Neural progenitor cell (in vitro differentiated cells): ENCODE results near the gene MEIOSIN. TPM values are rescaled to one million over a fixed set of nuclear protein-coding genes. Genes with fewer than 3 reads are reported as not detected.

Experiments
- DNase-seq: peaks from one replicate; pipeline ENCODE4 v3.0.0-alpha.2; 2016; ENCODE audit warnings: low spot score
- H2AFZ ChIP-seq: fragments of 200-600 bp; sonication (generic); replicated peaks from 2 replicates; pipeline ENCODE4 v1.6.1; 2016; ENCODE audit warnings: antibody characterized with exemption
- H3F3A ChIP-seq: fragments of 200-600 bp; sonication (generic); 2 replicates; pipeline ENCODE4 v1.6.1; 2016; ENCODE audit warnings: antibody characterized with exemption, low read depth
- H3K27ac ChIP-seq: fragments of 200-600 bp; sonication (generic); 2 replicates; pipeline ENCODE4 v1.5.1; 2016; ENCODE audit warnings: mild to moderate bottlenecking
- H3K27me3 ChIP-seq: fragments of 200-600 bp; sonication (generic); 2 replicates; pipeline ENCODE4 v1.6.1; 2016; ENCODE audit warnings: mild to moderate bottlenecking, moderate library complexity
- H3K36me3 ChIP-seq: fragments of 200-600 bp; sonication (generic); 2 replicates; pipeline ENCODE4 v1.5.1; 2016
- H3K4me1 ChIP-seq: fragments of 200-600 bp; sonication (generic); 2 replicates; pipeline ENCODE4 v1.6.1; 2016; ENCODE audit warnings: mixed run types
- H3K4me2 ChIP-seq: fragments of 200-600 bp; sonication (generic); 2 replicates; pipeline ENCODE4 v1.6.1; 2016
- H3K4me3 ChIP-seq: fragments of 200-600 bp; sonication (generic); 2 replicates; pipeline ENCODE4 v1.5.1; 2016
- H3K79me2 ChIP-seq: fragments of 200-600 bp; sonication (generic); 2 replicates; pipeline ENCODE4 v1.6.1; 2016; ENCODE audit warnings: low read depth
- H3K9ac ChIP-seq: fragments of 200-600 bp; sonication (generic); 2 replicates; pipeline ENCODE4 v1.6.1; 2016
- H3K9me3 ChIP-seq: fragments of 200-600 bp; sonication (generic); 2 replicates; pipeline ENCODE4 v1.5.1; 2016; ENCODE audit warnings: low read depth
- H4K20me1 ChIP-seq: fragments of 200-600 bp; sonication (generic); 2 replicates; pipeline ENCODE4 v1.6.1; 2016; ENCODE audit warnings: low read depth
- H3K27ac Mint-ChIP-seq: 3 replicates; pipeline ENCODE4 v1.8.0; 2021; ENCODE audit warnings: mixed read lengths
- H3K27me3 Mint-ChIP-seq: 2 replicates; pipeline ENCODE4 v1.8.0; 2022; ENCODE audit warnings: low read depth, mild to moderate bottlenecking, inconsistent platforms, moderate library complexity, mixed read lengths; ENCODE audit not compliant: insufficient read depth
- H3K36me3 Mint-ChIP-seq: 3 replicates; pipeline ENCODE4 v1.8.0; 2021; ENCODE audit warnings: mixed read lengths
- H3K4me1 Mint-ChIP-seq: 3 replicates; pipeline ENCODE4 v1.8.0; 2021; ENCODE audit warnings: mixed read lengths
- H3K4me3 Mint-ChIP-seq: 3 replicates; pipeline ENCODE4 v1.8.0; 2021; ENCODE audit warnings: mild to moderate bottlenecking, moderate library complexity, mixed read lengths
- H3K9me3 Mint-ChIP-seq: 3 replicates; pipeline ENCODE4 v1.8.0; 2020; ENCODE audit warnings: mixed read lengths
- EZH2 ChIP-seq: fragments of 200-600 bp; sonication (generic); IDR thresholded peaks from 2 replicates; pipeline ENCODE4 v1.6.1; 2017; ENCODE audit warnings: antibody characterized with exemption, mild to moderate bottlenecking, moderate library complexity
- EZH2phosphoT487 ChIP-seq: fragments of 200-600 bp; sonication (generic); IDR thresholded peaks from 2 replicates; pipeline ENCODE4 v1.6.1; 2017; ENCODE audit warnings: antibody characterized with exemption
- total RNA-seq: library from RNA; depleted of rRNA; stranded (reverse); fragments of >200 nt; gene quantifications from 2 replicates; pipeline ENCODE4 v1.2.3, GENCODE V29; 2015; ENCODE audit warnings: low replicate concordance
- TF ChIP-seq, protein P1 (sequence below): fragments of 200-600 bp; sonication (generic); IDR thresholded peaks from 2 replicates; pipeline ENCODE4 v1.5.1; 2017; ENCODE audit warnings: antibody characterized with exemption, mild to moderate bottlenecking

The MEIOSIN gene
- total RNA-seq, 1 donor from 2014 or later = not detected

DNA sequence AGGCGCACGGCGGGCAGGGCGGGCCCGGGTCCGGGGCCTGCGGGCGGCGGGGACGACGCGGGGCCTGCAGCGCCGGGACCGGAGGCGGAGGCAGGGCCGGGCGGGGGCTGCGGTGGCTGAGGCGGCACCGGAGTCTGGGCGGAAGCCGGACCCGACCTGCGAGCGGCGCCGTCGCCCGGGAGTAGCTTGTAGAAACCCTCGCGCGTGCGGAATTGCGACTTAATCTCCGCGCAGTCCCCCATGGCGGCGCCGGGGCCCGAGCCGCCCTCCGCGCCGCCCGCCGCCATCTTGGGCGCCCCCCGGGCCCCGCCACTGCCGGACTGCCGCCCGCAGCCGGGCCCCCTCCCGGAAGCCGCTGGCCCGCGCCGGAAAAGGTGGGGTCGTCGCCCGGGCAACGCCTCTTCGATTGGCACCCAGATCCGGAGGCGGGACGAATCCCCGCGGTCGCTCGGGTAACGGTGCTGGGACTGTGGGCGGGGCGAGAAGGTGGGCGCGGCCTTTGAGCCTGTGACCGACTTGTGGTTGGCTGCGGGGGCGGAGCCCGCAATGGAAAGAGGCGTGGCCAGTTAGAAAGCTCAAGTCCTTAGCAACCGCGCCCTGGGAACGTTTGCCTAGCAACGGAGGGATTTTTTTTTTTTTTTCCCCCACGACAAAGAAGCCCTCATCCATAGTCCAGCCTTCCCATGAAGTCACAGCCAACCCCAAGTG is 59.4 kb downstream of the MEIOSIN start, which contains the start of gene DMWD:
DMWD (minus strand) TSS at position 376 of the 708 bp plus-strand sequence; CDS start at position 287, 89 bp downstream.
- Mint-ChIP-seq H3K4me3 (peak within 1 kb of the TSS; percentile 98), H3K27ac (peak within 1 kb of the TSS; percentile 95), H3K4me1 (peaks cover 32% of the 10 kb centered on the region), H3K36me3 (peaks cover 19% of the 10 kb centered on the region), H3K9me3 (no peaks in the 10 kb centered on the region), H3K27me3 (peaks cover 16% of the 10 kb centered on the region)
- Histone ChIP-seq H3K9ac (peak within 1 kb of the TSS; percentile 87), H3K79me2 (peaks cover 28% of the 10 kb centered on the region), H3K27me3 (no peaks in the 10 kb centered on the region), H3K4me2 (peak within 1 kb of the TSS; percentile 99), H3K9me3 (no peaks in the 10 kb centered on the region), H3K4me1 (peaks cover 9% of the 10 kb centered on the region), H3K27ac (no peak within 1 kb of the TSS), H4K20me1 (peaks cover 14% of the 10 kb centered on the region), H3K4me3 (peak within 1 kb of the TSS; percentile 100), H3F3A (peaks cover 4% of the 10 kb centered on the region), H3K36me3 (no peaks in the 10 kb centered on the region), H2AFZ (peak within 1 kb of the TSS; percentile 37)
- TF ChIP-seq, protein P1, sequence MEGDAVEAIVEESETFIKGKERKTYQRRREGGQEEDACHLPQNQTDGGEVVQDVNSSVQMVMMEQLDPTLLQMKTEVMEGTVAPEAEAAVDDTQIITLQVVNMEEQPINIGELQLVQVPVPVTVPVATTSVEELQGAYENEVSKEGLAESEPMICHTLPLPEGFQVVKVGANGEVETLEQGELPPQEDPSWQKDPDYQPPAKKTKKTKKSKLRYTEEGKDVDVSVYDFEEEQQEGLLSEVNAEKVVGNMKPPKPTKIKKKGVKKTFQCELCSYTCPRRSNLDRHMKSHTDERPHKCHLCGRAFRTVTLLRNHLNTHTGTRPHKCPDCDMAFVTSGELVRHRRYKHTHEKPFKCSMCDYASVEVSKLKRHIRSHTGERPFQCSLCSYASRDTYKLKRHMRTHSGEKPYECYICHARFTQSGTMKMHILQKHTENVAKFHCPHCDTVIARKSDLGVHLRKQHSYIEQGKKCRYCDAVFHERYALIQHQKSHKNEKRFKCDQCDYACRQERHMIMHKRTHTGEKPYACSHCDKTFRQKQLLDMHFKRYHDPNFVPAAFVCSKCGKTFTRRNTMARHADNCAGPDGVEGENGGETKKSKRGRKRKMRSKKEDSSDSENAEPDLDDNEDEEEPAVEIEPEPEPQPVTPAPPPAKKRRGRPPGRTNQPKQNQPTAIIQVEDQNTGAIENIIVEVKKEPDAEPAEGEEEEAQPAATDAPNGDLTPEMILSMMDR = no peak
- TF ChIP-seq EZH2 (no peak), EZH2phosphoT487 (no peak)
- DNase-seq = peak; percentile 100

DNA sequence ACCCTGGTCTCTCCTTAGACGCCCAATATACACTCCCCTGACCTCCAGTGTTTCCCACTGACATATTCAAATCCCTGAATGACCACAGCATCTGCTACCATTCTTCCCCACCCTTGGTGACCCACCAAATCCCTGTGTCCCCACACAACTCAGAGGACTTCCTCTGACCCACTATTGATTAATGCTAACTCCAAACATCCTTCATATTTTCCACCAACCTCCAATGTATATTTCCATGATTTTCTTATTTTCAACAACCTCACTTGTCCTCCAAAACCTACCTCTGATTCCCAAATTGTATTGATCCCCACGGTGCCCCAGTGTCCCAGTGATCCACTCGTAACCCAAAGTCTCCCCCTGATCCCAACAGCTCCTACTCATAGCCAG is 59.9 kb downstream of the MEIOSIN start:
- H3K4me1 ChIP-seq = peaks cover 9% of the 10 kb centered on the region
- H3K4me2 ChIP-seq = peak overlapping the region; percentile 46
- DNase-seq = no peak
- Mint-ChIP-seq H3K27ac (peak overlapping the region; percentile 95), H3K4me3 (peak overlapping the region; percentile 87), H3K36me3 (peaks cover 16% of the 10 kb centered on the region), H3K4me1 (peaks cover 32% of the 10 kb centered on the region), H3K27me3 (peaks cover 14% of the 10 kb centered on the region), H3K9me3 (no peaks in the 10 kb centered on the region)
- H3K27ac ChIP-seq = no peak overlapping the region
- H3K4me3 ChIP-seq = no peak overlapping the region
- H3K27me3 ChIP-seq = no peaks in the 10 kb centered on the region
- peaks cover 14% of the 10 kb centered on the region for H4K20me1 ChIP-seq
- H3F3A ChIP-seq = peaks cover 4% of the 10 kb centered on the region
- H3K9ac ChIP-seq = no peak overlapping the region
- no peaks in the 10 kb centered on the region for H3K9me3 ChIP-seq
- H2AFZ ChIP-seq = peak overlapping the region; percentile 37
- H3K79me2 ChIP-seq = peaks cover 28% of the 10 kb centered on the region
- H3K36me3 ChIP-seq = no peaks in the 10 kb centered on the region
- TF ChIP-seq EZH2 (no peak), EZH2phosphoT487 (no peak)
- TF ChIP-seq, protein P1 = no peak

DNA sequence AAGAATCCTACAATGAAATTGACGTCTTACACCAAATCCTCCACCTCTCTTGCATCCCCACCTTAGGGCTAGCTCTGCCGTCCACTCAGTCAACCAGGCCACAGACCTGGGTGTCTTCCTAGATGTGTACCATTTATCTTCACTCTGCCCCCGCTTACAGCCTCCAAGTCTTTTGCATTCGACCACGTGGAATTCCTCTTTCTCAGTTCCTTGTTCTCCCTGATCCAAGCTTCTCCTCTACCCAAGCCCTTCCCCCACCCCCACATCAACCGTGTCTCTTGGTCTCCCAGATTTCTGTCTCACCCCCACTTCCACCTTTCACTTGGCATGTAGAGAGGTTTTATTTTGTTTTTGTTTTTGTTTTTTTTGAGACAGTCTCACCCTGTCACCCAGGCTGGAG is 60.6 kb downstream of the MEIOSIN start:
- DNase-seq = no peak
- H3K9me3 Mint-ChIP-seq = no peaks in the 10 kb centered on the region
- H3K9me3 ChIP-seq = no peaks in the 10 kb centered on the region
- peaks cover 9% of the 10 kb centered on the region for H3K4me1 ChIP-seq
- H4K20me1 ChIP-seq = peaks cover 11% of the 10 kb centered on the region
- peaks cover 28% of the 10 kb centered on the region for H3K79me2 ChIP-seq
- H3K9ac ChIP-seq = no peak overlapping the region
- peaks cover 34% of the 10 kb centered on the region for H3K4me1 Mint-ChIP-seq
- H3K27me3 ChIP-seq = no peaks in the 10 kb centered on the region
- H3K27me3 Mint-ChIP-seq = peaks cover 14% of the 10 kb centered on the region
- no peaks in the 10 kb centered on the region for H3K36me3 ChIP-seq
- H3K4me2 ChIP-seq = no peak overlapping the region
- H3K27ac ChIP-seq = no peak overlapping the region
- peak overlapping the region; percentile 54 for H2AFZ ChIP-seq
- H3F3A ChIP-seq = peaks cover 4% of the 10 kb centered on the region
- peak overlapping the region; percentile 87 for H3K4me3 Mint-ChIP-seq
- no peak overlapping the region for H3K4me3 ChIP-seq
- peaks cover 12% of the 10 kb centered on the region for H3K36me3 Mint-ChIP-seq
- peak overlapping the region; percentile 96 for H3K27ac Mint-ChIP-seq
- TF ChIP-seq EZH2phosphoT487 (no peak), EZH2 (no peak)
- TF ChIP-seq, protein P1 = no peak
